Gastrocnemius medialis (tissue), 4 donors: Measurements from ENCODE around the gene GEN1. TPM values are rescaled to one million over a fixed set of nuclear protein-coding genes. Genes with fewer than 3 reads are reported as not detected.

Source experiments
- ATAC-seq, 2 donors: fragments of 150-250 bp; one replicate each; pipeline ENCODE4 v1.9.1; 2016
- DNase-seq, 2 donors: peaks; one replicate each; pipeline ENCODE4 v3.0.0-alpha.2; 2019
- H3K27ac ChIP-seq, 4 donors: fragments of 200-600 bp; sonication (generic); 1 replicate in 1 of 4; 2 replicates in 3 of 4; pipeline ENCODE4 v1.5.1; 2016 to 2018; ENCODE audit warnings: mild to moderate bottlenecking in 2 of 4, moderate library complexity in 1 of 4
- H3K27me3 ChIP-seq, 3 donors: fragments of 200-600 bp; sonication (generic) in 2 of 3; 1 replicate in 1 of 3; 2 replicates in 2 of 3; pipeline versions ENCODE4 v1.5.1 to v1.6.0; 2016 to 2019; ENCODE audit warnings: mild to moderate bottlenecking in 1 of 3, moderate library complexity in 1 of 3
- H3K36me3 ChIP-seq, 2 donors: fragments of 200-600 bp; sonication (generic) in 1 of 2; one replicate each; pipeline ENCODE4 v1.5.1; 2017 to 2018
- H3K4me1 ChIP-seq, 2 donors: fragments of 200-600 bp; sonication (generic) in 1 of 2; one replicate each; pipeline ENCODE4 v1.5.1; 2016 to 2017; ENCODE audit warnings: mild to moderate bottlenecking in 2 of 2
- H3K4me3 ChIP-seq, 4 donors: fragments of 200-600 bp; sonication (generic) in 3 of 4; 1 replicate in 1 of 4; 2 replicates in 3 of 4; pipeline ENCODE4 v1.5.1; 2016 to 2019; ENCODE audit warnings: mild to moderate bottlenecking in 2 of 4
- H3K9me3 ChIP-seq, 3 donors: fragments of 200-600 bp; sonication (generic) in 2 of 3; 1 replicate in 1 of 3; 2 replicates in 2 of 3; pipeline ENCODE4 v1.5.1; 2016 to 2019
- CTCF ChIP-seq, 5 experiments: fragments of 450-650 bp in 3 of 5; fragments of 200-600 bp in 2 of 5; sonication (generic) in 2 of 5; IDR thresholded peaks in 4 of 5; conservative IDR thresholded peaks in 1 of 5; 1 replicate in 4 of 5; 2 replicates in 1 of 5; pipeline ENCODE4 v1.5.1; 2016 to 2019; ENCODE audit warnings: antibody characterized with exemption in 5 of 5, mild to moderate bottlenecking in 3 of 5, moderate library complexity in 3 of 5
- POLR2A ChIP-seq, 2 donors: fragments of 450-650 bp; IDR thresholded peaks; one replicate each; pipeline ENCODE4 v1.6.1; 2017; ENCODE audit warnings: antibody characterized with exemption in 2 of 2, mild to moderate bottlenecking in 2 of 2, moderate library complexity in 2 of 2
- in situ Hi-C, 4 donors: fragments of 200-750 bp; cut with MboI; loops; one replicate each; pipeline versions ENCODE4 v1.15.0 to v1.8.0; 2017; ENCODE audit warnings: low sequenced_read_pairs in 4 of 4
- intact Hi-C: fragments of 100-400 bp; cut with DNase I; formaldehyde crosslinking; loops from one replicate; pipeline ENCODE4 v1.15.1; 2023; ENCODE audit warnings: low total_unique reads
- total RNA-seq, 4 donors: library from RNA; depleted of rRNA; stranded (reverse); fragments of >200 nt; gene quantifications; one replicate each; pipeline versions ENCODE4 v1.1.0 to v1.2.3, GENCODE V29; 2016

Gene GEN1
- total RNA-seq, 4 donors from 2014 or later: 0.31 to 8.7 (median 2.3) TPM

DNA sequence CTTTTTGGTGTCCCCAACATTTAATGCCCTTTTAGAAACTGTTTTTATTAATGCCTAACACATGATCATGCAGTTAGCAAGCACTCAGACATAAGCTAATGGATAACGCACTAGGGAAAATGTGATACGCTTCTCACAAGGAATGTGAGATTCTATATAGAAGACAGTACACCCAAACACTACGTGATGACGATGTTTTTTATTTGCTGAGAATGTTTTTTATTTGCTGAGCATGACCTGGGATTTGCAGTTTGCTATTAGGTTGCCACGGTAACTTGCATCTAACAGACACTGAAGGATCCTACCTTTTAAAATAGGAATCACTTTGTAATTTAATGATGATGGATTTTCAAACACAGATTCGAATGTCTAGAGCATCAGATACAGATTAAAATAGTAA, 5.2 kb upstream of the GEN1 start:
- ATAC-seq: no peak
- H3K9me3 ChIP-seq: no peaks in the 10 kb centered on the region
- in situ Hi-C loops: loop anchor here in 1 of 4 donors (25.0 kb wide), 1 partner anchor 89 kb away; no protein-coding TSS in a partner anchor
- no peak for TF ChIP-seq POLR2A (IDR thresholded peaks at IDR 0.05)
- no peak for TF ChIP-seq CTCF (IDR thresholded peaks at IDR 0.05 in 4 of 5, conservative IDR thresholded peaks at IDR 0.05 in 1 of 5)
- no peak overlapping the region for H3K27ac ChIP-seq
- H3K4me1 ChIP-seq: peaks cover 15 to 18% of the 10 kb centered on the region in 2 donors
- H3K36me3 ChIP-seq: peaks cover 0 to 16% of the 10 kb centered on the region in 2 donors
- H3K4me3 ChIP-seq: no peak overlapping the region
- H3K27me3 ChIP-seq: no peaks in the 10 kb centered on the region
- no peak for DNase-seq
- intact Hi-C loops: no loop called here

- no peaks in the 10 kb centered on the region for H3K27me3 ChIP-seq
- TF ChIP-seq POLR2A (IDR thresholded peaks at IDR 0.05): no peak
- TF ChIP-seq CTCF (IDR thresholded peaks at IDR 0.05 in 4 of 5, conservative IDR thresholded peaks at IDR 0.05 in 1 of 5): no peak
- H3K4me1 ChIP-seq: peaks cover 23 to 24% of the 10 kb centered on the region in 2 donors
- peaks cover 0 to 6% of the 10 kb centered on the region in 2 donors for H3K36me3 ChIP-seq
- in situ Hi-C loops (loop anchor here in 1 of 4 donors (25.0 kb wide), 1 partner anchor 87 kb away; no protein-coding TSS in a partner anchor), intact Hi-C loops (loop anchor here (5.0 kb wide), 1 partner anchor 127 kb away; the partner anchor contains the start of gene KCNS3)
- H3K9me3 ChIP-seq: no peaks in the 10 kb centered on the region
- no peak overlapping the region for H3K27ac ChIP-seq
- DNase-seq (no peak), ATAC-seq (no peak)
- H3K4me3 ChIP-seq: no peak overlapping the region
Measured at GRCh38 chr2:17749753-17750438, 4.0 kb upstream of the GEN1 start.

GRCh38 chr2:17752246-17752645, 1.7 kb upstream of the GEN1 start:
- in situ Hi-C loops: no loop called here
- H3K9me3 ChIP-seq: no peaks in the 10 kb centered on the region
- DNase-seq (no peak), ATAC-seq (no peak)
- TF ChIP-seq POLR2A (IDR thresholded peaks at IDR 0.05): no peak
- no peak for TF ChIP-seq CTCF (IDR thresholded peaks at IDR 0.05 in 4 of 5, conservative IDR thresholded peaks at IDR 0.05 in 1 of 5)
- H3K36me3 ChIP-seq: no peaks in the 10 kb centered on the region
- intact Hi-C loops: loop anchor here (2.0 to 5.0 kb wide), 2 partner anchors 79 to 125 kb away; partner anchors contain the start of gene KCNS3
- peaks cover 28% of the 10 kb centered on the region in 2 donors for H3K4me1 ChIP-seq
- H3K27me3 ChIP-seq: no peaks in the 10 kb centered on the region
- H3K27ac ChIP-seq: peak overlapping the region in 2 of 4 donors; percentile 97 to 99
- H3K4me3 ChIP-seq: peak overlapping the region in 3 of 4 donors; percentile 89 to 95 (median 92)

GRCh38 chr2:17752892-17753802, 791 bp upstream of the GEN1 start:
- Histone ChIP-seq H3K4me3 (peak overlapping the region; percentile 87 to 95 (median 90)), H3K9me3 (no peaks in the 10 kb centered on the region), H3K27me3 (no peaks in the 10 kb centered on the region), H3K36me3 (no peaks in the 10 kb centered on the region), H3K4me1 (peaks cover 29 to 31% of the 10 kb centered on the region in 2 donors), H3K27ac (peak overlapping the region; percentile 97 to 99 (median 98))
- in situ Hi-C loops: no loop called here
- intact Hi-C loops: loop anchor here (2.0 to 5.0 kb wide), 2 partner anchors 78 to 124 kb away; partner anchors contain the start of gene KCNS3
- TF ChIP-seq POLR2A (IDR thresholded peaks at IDR 0.05) (peak; percentile 63 to 77), CTCF (IDR thresholded peaks at IDR 0.05 in 4 of 5, conservative IDR thresholded peaks at IDR 0.05 in 1 of 5) (no peak)
- ATAC-seq (peak; percentile 45 to 70), DNase-seq (peak in 1 of 2 donors; percentile 22)
